Stimulated activated memory B cell treated with anti-CD40 and anti-IgM and Interleukin-4, amounts not matched to agents 10 μg/mL and 1 μg/mL and 100 μg/mL, for 72 hours (primary cell): ENCODE measurements around the gene STK24.

ENCODE experiments used
- ATAC-seq: fragments of 150-1000 bp; cut with Tn5 transposase; 2 replicates; pipeline ENCODE4 v1.10.0; 2021
- H3K27ac Mint-ChIP-seq: one replicate; pipeline ENCODE4 v1.8.0; 2022; ENCODE audit warnings: mild to moderate bottlenecking, mixed read lengths
- H3K27me3 Mint-ChIP-seq: one replicate; pipeline ENCODE4 v1.8.0; 2022; ENCODE audit warnings: mixed read lengths
- H3K36me3 Mint-ChIP-seq: one replicate; pipeline ENCODE4 v1.8.0; 2022; ENCODE audit warnings: mixed read lengths
- H3K4me1 Mint-ChIP-seq: one replicate; pipeline ENCODE4 v1.8.0; 2022; ENCODE audit warnings: mixed read lengths
- H3K4me3 Mint-ChIP-seq: one replicate; pipeline ENCODE4 v1.8.0; 2022; ENCODE audit warnings: mild to moderate bottlenecking, moderate library complexity, mixed read lengths
- H3K9me3 Mint-ChIP-seq: one replicate; pipeline ENCODE4 v1.8.0; 2022; ENCODE audit warnings: mixed read lengths

Gene STK24

DNA sequence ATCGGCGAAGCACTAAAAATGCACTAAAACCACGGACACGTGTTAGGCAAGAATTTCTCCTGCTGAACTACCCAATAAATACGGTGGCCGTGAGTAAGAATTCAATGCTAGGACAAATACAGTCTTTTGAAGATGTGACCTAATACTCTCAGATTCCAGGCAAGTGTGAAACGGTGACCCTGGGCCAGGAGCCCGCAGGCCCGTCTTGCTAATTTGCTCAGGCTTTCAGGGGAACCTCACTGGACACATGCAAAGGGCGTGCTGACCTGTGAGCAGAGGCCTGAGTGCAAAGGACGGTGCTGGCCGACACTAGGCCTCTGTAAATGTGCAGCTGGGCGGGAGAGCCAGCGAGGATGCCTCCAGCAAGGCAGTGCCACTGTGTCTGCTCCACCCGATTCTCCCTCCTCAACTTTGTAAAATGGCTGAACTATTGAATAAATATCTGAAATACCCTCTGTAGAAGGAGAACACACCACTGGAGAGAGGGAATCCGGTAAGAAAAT, 70.1 kb downstream of the STK24 start:
- peak overlapping the region; percentile 95 for H3K27ac Mint-ChIP-seq
- peaks cover 99% of the 10 kb centered on the region for H3K4me1 Mint-ChIP-seq
- H3K4me3 Mint-ChIP-seq = no peak overlapping the region
- no peak for ATAC-seq
- peaks cover 17% of the 10 kb centered on the region for H3K36me3 Mint-ChIP-seq
- H3K9me3 Mint-ChIP-seq = peaks cover 3% of the 10 kb centered on the region
- H3K27me3 Mint-ChIP-seq = no peaks in the 10 kb centered on the region

GRCh38 chr13:98506322-98506721, 70.6 kb downstream of the STK24 start:
- peaks cover 3% of the 10 kb centered on the region for H3K9me3 Mint-ChIP-seq
- peak overlapping the region; percentile 95 for H3K27ac Mint-ChIP-seq
- H3K4me1 Mint-ChIP-seq = peaks cover 99% of the 10 kb centered on the region
- peaks cover 19% of the 10 kb centered on the region for H3K36me3 Mint-ChIP-seq
- H3K4me3 Mint-ChIP-seq = no peak overlapping the region
- no peaks in the 10 kb centered on the region for H3K27me3 Mint-ChIP-seq
- ATAC-seq = no peak

GRCh38 chr13:98505217-98505616, 71.7 kb downstream of the STK24 start:
- no peaks in the 10 kb centered on the region for H3K9me3 Mint-ChIP-seq
- no peak for ATAC-seq
- peak overlapping the region; percentile 95 for H3K27ac Mint-ChIP-seq
- H3K4me3 Mint-ChIP-seq = peak overlapping the region; percentile 26
- H3K36me3 Mint-ChIP-seq = peaks cover 13% of the 10 kb centered on the region
- H3K4me1 Mint-ChIP-seq = peaks cover 99% of the 10 kb centered on the region
- H3K27me3 Mint-ChIP-seq = no peaks in the 10 kb centered on the region

DNA sequence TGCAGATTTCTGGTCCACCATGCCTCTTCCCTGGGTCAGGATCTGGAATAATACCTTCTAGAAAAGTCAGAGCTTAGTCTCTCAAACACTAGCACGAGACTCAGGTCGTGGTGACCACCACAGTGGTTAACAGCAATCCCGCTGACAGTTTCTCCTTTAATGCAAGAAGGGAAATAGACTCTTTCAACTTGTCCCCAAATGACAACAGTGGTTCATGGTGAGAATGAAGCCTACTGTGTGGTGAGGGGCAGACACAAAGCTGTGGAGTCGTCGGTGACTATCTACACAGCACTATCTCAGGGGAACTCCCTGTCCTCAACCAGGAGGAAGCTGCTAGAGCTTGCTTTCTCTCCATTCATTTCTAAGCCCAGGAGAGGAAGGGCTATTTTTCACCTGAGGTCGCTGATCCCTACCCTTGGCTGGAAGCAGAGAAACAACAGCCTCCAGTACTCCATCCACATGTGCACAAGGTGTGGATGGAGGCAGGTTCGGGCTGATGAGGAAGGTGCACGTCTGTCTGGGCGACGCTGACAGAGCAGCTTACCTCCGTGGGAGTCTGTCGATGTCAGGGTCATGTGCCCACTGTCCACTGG, 72.4 kb downstream of the STK24 start:
- Mint-ChIP-seq H3K27me3 (no peaks in the 10 kb centered on the region), H3K9me3 (no peaks in the 10 kb centered on the region), H3K27ac (peak overlapping the region; percentile 95), H3K4me1 (peaks cover 99% of the 10 kb centered on the region), H3K4me3 (peak overlapping the region; percentile 66), H3K36me3 (peaks cover 12% of the 10 kb centered on the region)
- peak; percentile 76 for ATAC-seq

DNA sequence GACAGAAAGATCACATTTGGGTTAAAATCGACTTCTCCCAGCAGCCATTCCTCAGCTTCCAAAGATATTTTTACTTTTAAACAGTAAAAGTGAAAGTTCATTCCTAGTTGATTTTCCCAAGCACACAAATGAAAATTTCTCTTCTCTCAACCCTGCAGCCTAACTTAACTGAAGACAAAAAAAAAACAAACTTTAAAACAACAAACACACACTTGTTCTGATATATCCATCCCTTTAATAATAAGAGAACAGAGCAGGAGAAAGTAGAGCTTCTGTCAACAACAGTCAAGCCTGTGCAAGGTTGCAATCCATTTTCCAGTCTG, 72.9 kb downstream of the STK24 start:
- peak overlapping the region; percentile 95 for H3K27ac Mint-ChIP-seq
- H3K4me3 Mint-ChIP-seq = peak overlapping the region; percentile 66
- peaks cover 96% of the 10 kb centered on the region for H3K4me1 Mint-ChIP-seq
- no peaks in the 10 kb centered on the region for H3K27me3 Mint-ChIP-seq
- H3K9me3 Mint-ChIP-seq = no peaks in the 10 kb centered on the region
- H3K36me3 Mint-ChIP-seq = peaks cover 12% of the 10 kb centered on the region
- no peak for ATAC-seq

DNA sequence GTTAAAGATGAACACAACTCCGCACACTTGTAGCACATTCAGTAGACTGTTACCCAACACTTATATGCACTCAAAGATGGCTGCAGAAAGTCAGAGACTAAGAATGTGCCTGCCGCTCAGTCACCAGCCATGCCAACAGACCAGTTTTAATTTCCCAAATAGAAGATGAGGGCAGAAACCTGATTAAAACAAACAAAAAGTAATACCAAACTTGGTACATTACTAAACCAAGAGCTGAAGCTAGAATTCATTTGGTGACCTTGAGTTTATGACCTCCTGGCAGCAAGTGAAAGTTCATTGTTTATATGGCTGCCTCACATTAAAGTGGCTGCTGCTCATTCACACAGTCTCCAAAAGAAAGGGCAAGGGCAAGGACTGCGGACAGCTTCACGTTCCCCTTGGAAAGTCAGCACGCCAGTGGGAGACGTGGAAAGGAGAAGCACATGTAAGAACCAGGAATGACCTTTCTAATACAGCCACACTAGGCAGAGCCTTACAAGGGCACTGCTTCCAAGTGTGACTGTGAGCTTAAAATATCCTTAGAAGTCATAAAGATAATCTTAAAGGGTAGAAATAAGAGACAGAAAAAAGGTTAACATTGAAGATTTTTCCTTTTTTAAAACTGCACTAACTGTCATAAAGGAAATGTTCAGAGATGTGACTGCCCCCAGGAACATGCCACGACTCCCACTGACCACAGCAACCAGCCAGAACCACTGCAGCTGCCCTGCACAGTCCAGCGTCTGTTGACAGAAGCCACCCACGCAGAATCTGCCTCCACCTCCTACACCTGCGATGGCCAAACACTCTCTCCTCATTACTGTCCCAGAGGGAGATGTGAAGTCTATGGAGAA, 73.5 kb downstream of the STK24 start:
- Mint-ChIP-seq H3K9me3 (no peaks in the 10 kb centered on the region), H3K27ac (peak overlapping the region; percentile 95), H3K4me1 (peaks cover 91% of the 10 kb centered on the region), H3K27me3 (no peaks in the 10 kb centered on the region), H3K36me3 (peaks cover 13% of the 10 kb centered on the region), H3K4me3 (peak overlapping the region; percentile 66)
- ATAC-seq = no peak

GRCh38 chr13:98500963-98501421, 75.9 kb downstream of the STK24 start:
- Mint-ChIP-seq H3K27ac (peak overlapping the region; percentile 75), H3K4me1 (peaks cover 90% of the 10 kb centered on the region), H3K9me3 (no peaks in the 10 kb centered on the region), H3K27me3 (no peaks in the 10 kb centered on the region), H3K4me3 (no peak overlapping the region), H3K36me3 (peaks cover 24% of the 10 kb centered on the region)
- peak; percentile 89 for ATAC-seq

GRCh38 chr13:98496966-98497365, 79.9 kb downstream of the STK24 start:
- Mint-ChIP-seq H3K9me3 (no peaks in the 10 kb centered on the region), H3K4me3 (no peak overlapping the region), H3K27me3 (no peaks in the 10 kb centered on the region), H3K27ac (peak overlapping the region; percentile 7), H3K36me3 (peaks cover 20% of the 10 kb centered on the region), H3K4me1 (peaks cover 77% of the 10 kb centered on the region)
- no peak for ATAC-seq

- peaks cover 77% of the 10 kb centered on the region for H3K4me1 Mint-ChIP-seq
- H3K9me3 Mint-ChIP-seq = no peaks in the 10 kb centered on the region
- no peak for ATAC-seq
- no peaks in the 10 kb centered on the region for H3K27me3 Mint-ChIP-seq
- H3K36me3 Mint-ChIP-seq = peaks cover 18% of the 10 kb centered on the region
- no peak overlapping the region for H3K4me3 Mint-ChIP-seq
- H3K27ac Mint-ChIP-seq = peak overlapping the region; percentile 7
Measured at GRCh38 chr13:98496479-98496791, 80.5 kb downstream of the STK24 start.

- Mint-ChIP-seq H3K4me1 (peaks cover 75% of the 10 kb centered on the region), H3K4me3 (no peak overlapping the region), H3K27ac (no peak overlapping the region), H3K27me3 (no peaks in the 10 kb centered on the region), H3K36me3 (peaks cover 18% of the 10 kb centered on the region), H3K9me3 (no peaks in the 10 kb centered on the region)
- ATAC-seq = no peak
Measured at GRCh38 chr13:98495627-98496478, 81.1 kb downstream of the STK24 start.

GRCh38 chr13:98494769-98495168, 82.1 kb downstream of the STK24 start:
- H3K4me3 Mint-ChIP-seq = no peak overlapping the region

GRCh38 chr13:98493042-98493712, 83.7 kb downstream of the STK24 start:
- ATAC-seq = no peak
- Mint-ChIP-seq H3K36me3 (peaks cover 22% of the 10 kb centered on the region), H3K4me3 (no peak overlapping the region), H3K4me1 (peaks cover 83% of the 10 kb centered on the region), H3K27ac (no peak overlapping the region), H3K9me3 (no peaks in the 10 kb centered on the region), H3K27me3 (no peaks in the 10 kb centered on the region)

More at GRCh38 chr13:98494769-98495168, 82.1 kb downstream of the STK24 start:
- Mint-ChIP-seq H3K9me3 (no peaks in the 10 kb centered on the region), H3K36me3 (peaks cover 18% of the 10 kb centered on the region), H3K27me3 (no peaks in the 10 kb centered on the region), H3K4me1 (peaks cover 75% of the 10 kb centered on the region), H3K27ac (peak overlapping the region; percentile 28)
- ATAC-seq = no peak

- no peak for ATAC-seq
- no peak overlapping the region for H3K27ac Mint-ChIP-seq
Measured at GRCh38 chr13:98492335-98493041, 84.4 kb downstream of the STK24 start.

DNA sequence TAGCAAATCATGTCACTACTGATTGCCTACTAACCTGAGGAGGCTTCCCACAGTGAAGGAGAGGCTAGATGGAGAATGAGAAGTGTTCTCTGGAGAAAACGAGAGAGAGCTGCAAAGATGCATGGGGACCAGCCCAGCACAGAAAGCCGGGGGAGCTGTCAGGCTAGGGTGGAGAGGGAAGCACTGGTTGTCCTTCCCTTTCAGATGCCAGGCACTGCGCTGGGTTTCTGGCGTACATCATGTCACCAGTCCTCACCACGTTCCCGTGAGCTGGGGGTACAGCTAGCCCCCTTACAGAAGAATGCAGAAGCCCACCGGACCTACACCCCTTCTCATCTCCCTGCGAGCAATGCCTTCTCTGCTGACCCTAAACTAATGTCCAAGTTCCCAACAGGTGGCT, 86.0 kb downstream of the STK24 start:
- Mint-ChIP-seq H3K27me3 (no peaks in the 10 kb centered on the region), H3K4me3 (no peak overlapping the region), H3K36me3 (peaks cover 14% of the 10 kb centered on the region), H3K27ac (no peak overlapping the region), H3K4me1 (peaks cover 82% of the 10 kb centered on the region), H3K9me3 (no peaks in the 10 kb centered on the region)
- ATAC-seq = no peak

More at GRCh38 chr13:98492335-98493041, 84.4 kb downstream of the STK24 start:
- H3K9me3 Mint-ChIP-seq = no peaks in the 10 kb centered on the region
- peaks cover 17% of the 10 kb centered on the region for H3K36me3 Mint-ChIP-seq
- H3K4me3 Mint-ChIP-seq = no peak overlapping the region
- peaks cover 83% of the 10 kb centered on the region for H3K4me1 Mint-ChIP-seq
- no peaks in the 10 kb centered on the region for H3K27me3 Mint-ChIP-seq
